Adrenal gland (tissue), 12 donors: ENCODE data around the gene NRXN2. TPM values are rescaled to one million over a fixed set of nuclear protein-coding genes. Genes with fewer than 3 reads are reported as not detected.

Experiments
- DNase-seq, 7 donors: peaks; one replicate each; pipeline ENCODE4 v3.0.0-alpha.2; 2019 to 2020
- H3K27ac ChIP-seq, 5 donors: fragments of 200-600 bp; sonication (generic) in 4 of 5; 1 replicate in 3 of 5; 2 replicates in 2 of 5; pipeline versions ENCODE4 v1.5.1 to v1.8.0; 2016 to 2020; ENCODE audit warnings: mild to moderate bottlenecking in 1 of 5
- H3K27me3 ChIP-seq: fragments of 200-600 bp; 2 replicates; pipeline ENCODE4 v1.8.0; 2021
- H3K36me3 ChIP-seq, 2 donors: fragments of 200-600 bp; replicated peaks in 1 of 2; 1 replicate in 1 of 2; 2 replicates in 1 of 2; pipeline versions ENCODE4 v1.5.1 to v1.8.0; 2018 to 2022
- H3K4me1 ChIP-seq, 2 donors: fragments of 200-600 bp; replicated peaks in 1 of 2; 1 replicate in 1 of 2; 2 replicates in 1 of 2; pipeline versions ENCODE4 v1.5.1 to v1.8.0; 2018 to 2021
- H3K4me3 ChIP-seq, 4 donors: fragments of 200-600 bp; sonication (generic) in 3 of 4; one replicate each; pipeline ENCODE4 v1.5.1; 2016 to 2018
- H3K9me3 ChIP-seq, 3 donors: fragments of 200-600 bp; sonication (generic) in 1 of 3; replicated peaks in 1 of 3; 1 replicate in 2 of 3; 2 replicates in 1 of 3; pipeline versions ENCODE4 v1.5.1 to v1.8.0; 2016 to 2021
- CTCF ChIP-seq, 6 experiments: fragments of 450-650 bp in 4 of 6; fragments of 200-600 bp in 2 of 6; sonication (generic) in 1 of 6; IDR thresholded peaks; 1 replicate in 5 of 6; 2 replicates in 1 of 6; pipeline versions ENCODE4 v1.5.1 to v1.8.0; 2016 to 2021; ENCODE audit warnings: antibody characterized with exemption in 6 of 6, mild to moderate bottlenecking in 2 of 6, moderate library complexity in 1 of 6
- POLR2A ChIP-seq, 2 donors: fragments of 450-650 bp; IDR thresholded peaks; one replicate each; pipeline ENCODE4 v1.6.1; 2017; ENCODE audit warnings: antibody characterized with exemption in 2 of 2, mild to moderate bottlenecking in 2 of 2, moderate library complexity in 1 of 2
- WGBS, 4 donors: extraction: QIAGEN DNeasy Blood & Tissue Kit in 2 of 4; methylation state at CpG; one replicate each; pipeline versions ENCODE4 v1.1.5 to v1.1.7; 2013 to 2017; 5-methylcytosine and 5-hydroxymethylcytosine counted together
- intact Hi-C, 2 donors: fragments of 100-400 bp; cut with DNase I; formaldehyde crosslinking; loops; one replicate each; pipeline versions ENCODE4 v1.14.1 to v1.15.0; 2022 to 2023
- polyA plus RNA-seq, 3 donors: library from polyadenylated mRNA; stranded (reverse); fragments of 200-250 nt in 2 of 3; fragments of 350-450 nt in 1 of 3; fragmentation: Illumina TruSeq in 1 of 3; extraction: RNeasy Lipid Tissue Mini Kit (QIAGEN cat#74804) in 1 of 3; gene quantifications; one replicate each; pipeline ENCODE4 v1.2.3, GENCODE V29; 2013 to 2014
- total RNA-seq, 9 donors: library from RNA; depleted of rRNA in 4 of 9; stranded (reverse); fragments of >200 nt in 4 of 9; fragments of 120-200 nt in 1 of 9; fragmentation: NEBNext Ultra II Directional in 1 of 9; extraction: Animal tissue kit (Norgen Biotek cat#: 25700) in 1 of 9; gene quantifications; one replicate each; pipeline versions ENCODE4 v1.1.0 to v1.2.4, GENCODE V29; 2013 to 2023
- donor health status: healthy with polysubstance abuse.
- donor health status: Bipolar disorder and iron deficiency.
- donor health status: DM: yes; HTN: yes; CAD: no.
- donor health status: DM: no; HTN: no; CAD: no.
- donor health status: DM: no; HTN: no; CAD: no.
- donor health status: DM: yes; HTN: yes; CAD: no.

NRXN2 gene
- total and polyA plus RNA-seq, 12 donors: 1.7 to 17.1 (median 4.9) TPM

GRCh38 chr11:64591257-64592233, 131.5 kb downstream of the NRXN2 start:
- no peak for DNase-seq
- Histone ChIP-seq H3K4me3 (no peak overlapping the region), H3K4me1 (no peaks in the 10 kb centered on the region), H3K27ac (no peak overlapping the region), H3K9me3 (no peaks in the 10 kb centered on the region), H3K36me3 (no peaks in the 10 kb centered on the region), H3K27me3 (no peaks in the 10 kb centered on the region)
- intact Hi-C loops: no loop called here
- WGBS, 4 donors: 84 to 93% (median 89%) methylated on average over 7 to 36 of the region's 36 CpGs
- no peak for TF ChIP-seq POLR2A (IDR thresholded peaks at IDR 0.05)
- no peak for TF ChIP-seq CTCF (IDR thresholded peaks at IDR 0.05)

DNA sequence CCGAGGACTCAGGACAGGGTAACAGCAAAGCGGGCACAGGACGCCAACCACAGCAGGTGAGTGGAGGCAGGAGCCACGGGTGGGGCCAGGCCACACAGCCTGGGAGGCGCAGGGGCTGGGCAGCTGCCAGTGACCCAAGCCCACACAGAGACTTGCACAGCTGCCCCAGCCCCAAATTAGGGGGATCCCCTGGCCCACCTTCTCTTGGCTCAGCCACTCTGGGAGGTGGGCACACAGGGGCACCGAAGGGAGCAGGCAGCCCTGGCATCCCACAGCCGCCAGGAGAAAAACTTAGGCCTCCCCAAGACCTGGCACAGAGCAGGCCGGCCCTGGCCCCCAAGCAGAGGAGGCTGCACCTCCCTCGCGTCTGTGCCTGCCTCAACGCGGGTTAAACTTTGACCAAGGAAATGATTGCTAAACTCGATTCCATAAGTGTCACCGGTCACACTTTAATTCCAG, 132.2 kb downstream of the NRXN2 start, which contains the start of gene SLC22A12:
Gene SLC22A12, plus strand, starts transcription at position 458 of the 459 bp plus-strand sequence. CDS start 337 bp downstream, outside the sequence.
- intact Hi-C loops: no loop called here
- Histone ChIP-seq H3K9me3 (no peaks in the 10 kb centered on the region), H3K27me3 (no peaks in the 10 kb centered on the region), H3K4me3 (no peak within 1 kb of the TSS), H3K4me1 (no peaks in the 10 kb centered on the region), H3K36me3 (no peaks in the 10 kb centered on the region), H3K27ac (no peak within 1 kb of the TSS)
- WGBS, 4 donors: 82 to 88% (median 83%) methylated on average over 10 to 14 of the region's 14 CpGs
- DNase-seq: no peak
- TF ChIP-seq CTCF (IDR thresholded peaks at IDR 0.05) (no peak), POLR2A (IDR thresholded peaks at IDR 0.05) (no peak)

GRCh38 chr11:64588701-64589100, 134.3 kb downstream of the NRXN2 start:
- Histone ChIP-seq H3K4me3 (no peak overlapping the region), H3K36me3 (no peaks in the 10 kb centered on the region), H3K9me3 (no peaks in the 10 kb centered on the region), H3K4me1 (no peaks in the 10 kb centered on the region), H3K27me3 (no peaks in the 10 kb centered on the region), H3K27ac (no peak overlapping the region)
- DNase-seq: no peak
- 90 to 95% (median 94%) methylated on average over 2 of the region's 2 CpGs for WGBS, 4 donors
- intact Hi-C loops: no loop called here
- no peak for TF ChIP-seq CTCF (IDR thresholded peaks at IDR 0.05)

GRCh38 chr11:64586366-64586765, 136.6 kb downstream of the NRXN2 start:
- Histone ChIP-seq H3K27me3 (no peaks in the 10 kb centered on the region), H3K4me3 (no peak overlapping the region), H3K4me1 (no peaks in the 10 kb centered on the region), H3K9me3 (no peaks in the 10 kb centered on the region), H3K36me3 (no peaks in the 10 kb centered on the region), H3K27ac (no peak overlapping the region)
- intact Hi-C loops: no loop called here
- TF ChIP-seq POLR2A (IDR thresholded peaks at IDR 0.05) (no peak), CTCF (IDR thresholded peaks at IDR 0.05) (no peak)
- DNase-seq: no peak
